SK-N-SH treated with all-trans-retinoic acid at 6 μM for 48 hours (cell line): Measurements from ENCODE around the gene TMEM53.

Experiments
- ATAC-seq: fragments of 200-7000 bp; cut with Tn5 transposase; 3 replicates; pipeline ENCODE4 v1.9.1; 2020; ENCODE audit warnings: mild to moderate bottlenecking, moderate library complexity
- ARNTL ChIP-seq: fragments of 450-650 bp; formaldehyde crosslinking; IDR thresholded peaks from 2 replicates; pipeline ENCODE4 v1.5.0; 2020; ENCODE audit warnings: low read depth, mild to moderate bottlenecking, moderate library complexity, borderline replicate concordance
- CREB5 ChIP-seq: fragments of 250-450 bp; sonication (Bioruptor Pico); IDR thresholded peaks from 2 replicates; pipeline ENCODE4 v1.5.1; 2020; ENCODE audit warnings: low read depth, mild to moderate bottlenecking, moderate library complexity
- CSDC2 ChIP-seq: fragments of 250-450 bp; sonication (Bioruptor Pico); IDR thresholded peaks from 2 replicates; pipeline ENCODE4 v1.5.0; 2020; ENCODE audit warnings: mild to moderate bottlenecking, moderate library complexity
- CSRNP3 ChIP-seq: fragments of 250-450 bp; sonication (Bioruptor Pico); IDR thresholded peaks from 2 replicates; pipeline ENCODE4 v1.5.1; 2021; ENCODE audit warnings: mild to moderate bottlenecking, moderate library complexity
- ESRRG ChIP-seq: fragments of 250-450 bp; sonication (Bioruptor Pico); IDR thresholded peaks from 2 replicates; pipeline ENCODE4 v1.6.1; 2021; ENCODE audit warnings: mild to moderate bottlenecking
- GLIS3 ChIP-seq: fragments of 250-450 bp; sonication (Bioruptor Pico); IDR thresholded peaks from 2 replicates; pipeline ENCODE4 v1.5.0; 2020; ENCODE audit warnings: mild to moderate bottlenecking, moderate library complexity
- ISL1 ChIP-seq: fragments of 250-450 bp; sonication (Bioruptor Pico); IDR thresholded peaks from 2 replicates; pipeline ENCODE4 v2.1.2; 2022; ENCODE audit warnings: mild to moderate bottlenecking, moderate library complexity
- OSR1 ChIP-seq: fragments of 250-450 bp; sonication (Bioruptor Pico); IDR thresholded peaks from 2 replicates; pipeline ENCODE4 v1.8.0; 2022; ENCODE audit warnings: moderate library complexity, mild to moderate bottlenecking, inconsistent platforms
- PATZ1 ChIP-seq: fragments of 250-450 bp; sonication (Bioruptor Pico); IDR thresholded peaks from 2 replicates; pipeline ENCODE4 v1.8.0; 2020; ENCODE audit warnings: mild to moderate bottlenecking, moderate library complexity, borderline replicate concordance
- POU6F1 ChIP-seq: fragments of 250-450 bp; sonication (Bioruptor Pico); IDR thresholded peaks from 2 replicates; pipeline ENCODE4 v1.8.0; 2021; ENCODE audit warnings: low read depth, mild to moderate bottlenecking, moderate library complexity, borderline replicate concordance
- PPARA ChIP-seq: fragments of 250-450 bp; sonication (Bioruptor Pico); IDR thresholded peaks from 2 replicates; pipeline ENCODE4 v1.5.0; 2020; ENCODE audit warnings: mild to moderate bottlenecking, borderline replicate concordance
- RARB ChIP-seq: fragments of 250-450 bp; sonication (Bioruptor Pico); IDR thresholded peaks from 2 replicates; pipeline ENCODE4 v1.8.0; 2021; ENCODE audit warnings: mild to moderate bottlenecking, moderate library complexity
- SNAI2 ChIP-seq: fragments of 250-450 bp; sonication (Bioruptor Pico); IDR thresholded peaks from 2 replicates; pipeline ENCODE4 v1.5.0; 2020; ENCODE audit warnings: mild to moderate bottlenecking, moderate library complexity
- TOX ChIP-seq: fragments of 250-450 bp; sonication (Bioruptor Pico); IDR thresholded peaks from 2 replicates; pipeline ENCODE4 v1.8.0; 2021; ENCODE audit warnings: mild to moderate bottlenecking, moderate library complexity, borderline replicate concordance
- TSHZ2 ChIP-seq: fragments of 250-450 bp; sonication (Bioruptor Pico); IDR thresholded peaks from 2 replicates; pipeline ENCODE4 v1.5.0; 2020; ENCODE audit warnings: mild to moderate bottlenecking, moderate library complexity
- ZC3H10 ChIP-seq: fragments of 250-450 bp; sonication (Bioruptor Pico); IDR thresholded peaks from 2 replicates; pipeline ENCODE4 v1.5.1; 2021; ENCODE audit warnings: mild to moderate bottlenecking, moderate library complexity
- ZFP3 ChIP-seq: fragments of 250-450 bp; sonication (Bioruptor Pico); IDR thresholded peaks from 2 replicates; pipeline ENCODE4 v1.5.0; 2020; ENCODE audit warnings: mild to moderate bottlenecking, moderate library complexity
- ZFP30 ChIP-seq: fragments of 450-650 bp; formaldehyde crosslinking; IDR thresholded peaks from 2 replicates; pipeline ENCODE4 v1.5.0; 2022; ENCODE audit warnings: mild to moderate bottlenecking, moderate library complexity
- ZNF565 ChIP-seq: fragments of 450-650 bp; formaldehyde crosslinking; conservative IDR thresholded peaks from 2 replicates; pipeline ENCODE4 v1.5.0; 2020; ENCODE audit warnings: low read depth, mild to moderate bottlenecking, moderate library complexity
- ZNF8 ChIP-seq: fragments of 450-650 bp; formaldehyde crosslinking; IDR thresholded peaks from 2 replicates; pipeline ENCODE4 v1.5.0; 2020; ENCODE audit warnings: mild to moderate bottlenecking, moderate library complexity

The TMEM53 gene

GRCh38 chr1:44640200-44640853 lies 34.0 kb downstream of the TMEM53 start (continued):
- TF ChIP-seq PPARA (CRISPR knock-in tag) (no peak), OSR1 (CRISPR knock-in tag) (no peak), ZC3H10 (CRISPR knock-in tag) (no peak), GLIS3 (CRISPR knock-in tag) (no peak), CSDC2 (CRISPR knock-in tag) (no peak), TSHZ2 (no peak), RARB (CRISPR knock-in tag) (no peak), POU6F1 (CRISPR knock-in tag) (no peak), CSRNP3 (no peak)

- no peak for TF ChIP-seq ZFP30 (CRISPR knock-in tag)
- TF ChIP-seq ZFP3 (CRISPR knock-in tag) = no peak
- no peak for TF ChIP-seq GLIS3 (CRISPR knock-in tag)
- TF ChIP-seq CSRNP3 = no peak
- no peak for TF ChIP-seq TOX
- TF ChIP-seq CREB5 (CRISPR knock-in tag) = no peak
- no peak for TF ChIP-seq ZNF8
- no peak for TF ChIP-seq ESRRG (CRISPR knock-in tag)
- no peak for TF ChIP-seq ISL1
- no peak for TF ChIP-seq OSR1 (CRISPR knock-in tag)
- no peak for TF ChIP-seq PATZ1
- TF ChIP-seq CSDC2 (CRISPR knock-in tag) = no peak
- no peak for TF ChIP-seq SNAI2 (CRISPR knock-in tag)
- no peak for TF ChIP-seq PPARA (CRISPR knock-in tag)
- no peak for TF ChIP-seq ZNF565
- no peak for TF ChIP-seq TSHZ2
- TF ChIP-seq ARNTL (CRISPR knock-in tag) = no peak
- no peak for ATAC-seq
Observed at GRCh38 chr1:44637702-44638411, 36.4 kb downstream of the TMEM53 start.
